Bronchus fibroblast of lung (primary cell): ENCODE data around the gene SLA2. TPM values are rescaled to one million over a fixed set of nuclear protein-coding genes. Genes with fewer than 3 reads are reported as not detected.

ENCODE experiments used
- total RNA-seq: library from RNA; depleted of rRNA; stranded (reverse); fragments of >200 nt; gene quantifications from 2 replicates; pipeline ENCODE4 v1.2.3, GENCODE V29; 2015

The SLA2 gene
- total RNA-seq, result not detected in 2 replicates

GRCh38 chr20:36645998-36646397, at the start of gene SLA2:
TSS of gene SLA2 (minus strand) at chr20:36646196. CDS start at chr20:36641335, 4,861 bp downstream.

GRCh38 chr20:36605399-36606157, 40.4 kb downstream of the SLA2 start, which contains the start of gene RAB5IF:
TSS of gene RAB5IF (plus strand) at chr20:36605779. CDS start at chr20:36605952, 173 bp downstream.

GRCh38 chr20:36573103-36573797, 72.7 kb downstream of the SLA2 start, which contains the start of gene TGIF2:
TSS of gene TGIF2 (plus strand) at chr20:36573597. CDS start at chr20:36578775, 5,178 bp downstream.

Other genes with a start within 250 kb of the SLA2 start
- gene MYL9, start 104.7 kb downstream of the SLA2 start, total RNA-seq, result 54.1 and 78.6 TPM in 2 replicates
- gene TGIF2, start 72.6 kb downstream of the SLA2 start, total RNA-seq, result 8.6 and 9.1 TPM in 2 replicates
- 109 and 112 TPM in 2 replicates for gene RAB5IF, start 40.4 kb downstream of the SLA2 start, total RNA-seq
- 14.4 and 17.1 TPM in 2 replicates for gene NDRG3, start 99.9 kb upstream of the SLA2 start, total RNA-seq
- gene DSN1, start 127.6 kb upstream of the SLA2 start, total RNA-seq, result 30.6 and 37.2 TPM in 2 replicates
- 0.15 and 0.34 TPM in 2 replicates for gene TLDC2, start 229.9 kb upstream of the SLA2 start, total RNA-seq